HEK293 (cell line): ENCODE data around the gene SETD5.

Experiments used
- CTCF ChIA-PET: fragments of 350-600 bp; formaldehyde crosslinking; extraction: SDS; loops from one replicate; lab custom pipeline; 2021; ENCODE audit warnings: antibody characterized with exemption; lab: Yijun Ruan, JAX
- POLR2A ChIA-PET: fragments of 300-600 bp; formaldehyde crosslinking; extraction: SDS; loops from one replicate; lab custom pipeline; 2020; ENCODE audit warnings: antibody characterized with exemption, inconsistent platforms; lab: Yijun Ruan, JAX
- H3K27ac ChIP-seq: fragments of 200-500 bp; sonication (Bioruptor generic); 2 replicates; pipeline ENCODE4 v1.5.1; 2014; ENCODE audit warnings: low read depth, low read length, control low read depth, inconsistent platforms; ENCODE audit errors: extremely low read depth
- H3K36me3 ChIP-seq, 2 experiments: fragments of 200-500 bp in 1 of 2; sonication (Bioruptor generic) in 1 of 2; 1 replicate in 1 of 2; 2 replicates in 1 of 2; pipeline ENCODE4 v1.5.1; 2014 to 2017; ENCODE audit warnings: inconsistent platforms in 2 of 2, low read length in 2 of 2; ENCODE audit not compliant: control insufficient read depth in 2 of 2, insufficient read depth in 1 of 2
- H3K4me1 ChIP-seq: fragments of 200-500 bp; sonication (Bioruptor generic); 2 replicates; pipeline ENCODE4 v1.5.1; 2014; ENCODE audit warnings: mild to moderate bottlenecking, low read length, inconsistent platforms; ENCODE audit not compliant: control insufficient read depth, insufficient read depth
- H3K4me3 ChIP-seq: 2 replicates; pipeline ENCODE4 v1.5.1; 2011; ENCODE audit warnings: low read depth, mild to moderate bottlenecking, control low read depth, low read length, moderate library complexity
- H3K9me3 ChIP-seq: fragments of 200-500 bp; sonication (Bioruptor generic); 2 replicates; pipeline ENCODE4 v1.5.1; 2014; ENCODE audit warnings: low read depth, low read length, inconsistent platforms; ENCODE audit not compliant: control insufficient read depth, insufficient read depth
- GLIS2 ChIP-seq: fragments of 450-650 bp; formaldehyde crosslinking; IDR thresholded peaks from 2 replicates; pipeline ENCODE4 v1.5.1; 2016; ENCODE audit warnings: missing biosample characterization, missing genetic modification characterization
- MZF1 ChIP-seq: fragments of 450-650 bp; formaldehyde crosslinking; IDR thresholded peaks from 2 replicates; pipeline ENCODE4 v1.5.1; 2017; ENCODE audit warnings: missing biosample characterization, missing genetic modification characterization, borderline replicate concordance
- SCRT2 ChIP-seq: fragments of 450-650 bp; formaldehyde crosslinking; IDR thresholded peaks from 2 replicates; pipeline ENCODE4 v1.5.1; 2016; ENCODE audit warnings: missing biosample characterization, missing genetic modification characterization
- TCF7L2 ChIP-seq: IDR thresholded peaks from 2 replicates; pipeline ENCODE4 v1.6.1; 2011; ENCODE audit warnings: low read depth, mild to moderate bottlenecking, inconsistent platforms, low read length, moderate library complexity, borderline replicate concordance
- ZBTB17 ChIP-seq: fragments of 450-650 bp; formaldehyde crosslinking; IDR thresholded peaks from 2 replicates; pipeline ENCODE4 v1.5.1; 2016; ENCODE audit warnings: missing biosample characterization, missing genetic modification characterization
- ZEB2 ChIP-seq: fragments of 450-650 bp; formaldehyde crosslinking; IDR thresholded peaks from 2 replicates; pipeline ENCODE4 v1.5.1; 2016; ENCODE audit warnings: missing biosample characterization, missing genetic modification characterization
- ZFP37 ChIP-seq: fragments of 450-650 bp; formaldehyde crosslinking; IDR thresholded peaks from 2 replicates; pipeline ENCODE4 v1.5.1; 2016; ENCODE audit warnings: missing biosample characterization, missing genetic modification characterization
- ZNF10 ChIP-seq: fragments of 450-650 bp; formaldehyde crosslinking; IDR thresholded peaks from 2 replicates; pipeline ENCODE4 v1.5.1; 2017; ENCODE audit warnings: missing biosample characterization, missing genetic modification characterization
- ZNF426 ChIP-seq: fragments of 450-650 bp; formaldehyde crosslinking; IDR thresholded peaks from 2 replicates; pipeline ENCODE4 v1.5.1; 2017; ENCODE audit warnings: missing biosample characterization, missing genetic modification characterization, mild to moderate bottlenecking, inconsistent platforms, moderate library complexity
- ZNF560 ChIP-seq: fragments of 450-650 bp; formaldehyde crosslinking; IDR thresholded peaks from 2 replicates; pipeline ENCODE4 v1.5.1; 2017; ENCODE audit warnings: missing biosample characterization, missing genetic modification characterization, borderline replicate concordance
- ZNF596 ChIP-seq: fragments of 450-650 bp; IDR thresholded peaks from 2 replicates; pipeline ENCODE4 v1.5.0; 2018; ENCODE audit warnings: missing biosample characterization, mild to moderate bottlenecking, missing genetic modification characterization, moderate library complexity
- ZNF639 ChIP-seq: fragments of 450-650 bp; formaldehyde crosslinking; IDR thresholded peaks from 2 replicates; pipeline ENCODE4 v1.5.1; 2016; ENCODE audit warnings: missing biosample characterization, missing genetic modification characterization
- ZNF664 ChIP-seq: fragments of 450-650 bp; formaldehyde crosslinking; IDR thresholded peaks from 2 replicates; pipeline ENCODE4 v1.5.1; 2016; ENCODE audit warnings: missing biosample characterization, missing genetic modification characterization

Gene SETD5

DNA sequence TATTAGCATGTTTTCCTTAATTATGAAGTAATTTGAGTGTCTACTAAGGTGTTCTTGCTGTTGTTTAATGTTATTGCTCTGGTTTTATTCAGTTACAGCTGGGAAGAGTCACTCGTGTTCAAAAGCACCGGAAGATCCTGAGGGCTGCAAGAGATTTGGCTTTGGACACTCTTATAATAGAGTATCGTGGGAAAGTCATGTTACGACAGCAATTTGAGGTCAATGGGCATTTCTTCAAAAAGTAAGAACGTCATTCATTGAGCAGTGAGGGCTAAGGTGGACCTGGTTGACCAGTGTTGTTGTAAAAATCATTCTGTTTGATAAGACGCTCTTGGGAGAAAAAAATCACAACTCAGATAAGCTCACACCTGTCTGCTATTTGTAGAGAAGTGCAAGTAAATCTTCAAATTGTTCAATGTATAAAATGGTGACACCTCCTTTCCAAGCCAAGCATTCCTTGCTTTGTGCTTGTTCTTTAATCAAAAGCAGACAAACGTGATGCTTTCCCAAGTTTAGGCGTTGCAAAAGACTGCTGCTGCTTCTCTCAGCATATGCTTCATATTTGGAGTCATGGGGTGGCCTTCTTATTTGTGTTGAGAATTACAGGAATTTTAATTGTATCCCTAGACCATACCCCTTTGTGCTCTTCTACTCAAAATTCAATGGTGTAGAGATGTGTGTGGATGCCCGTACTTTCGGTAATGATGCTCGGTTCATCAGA, 44.2 kb downstream of the SETD5 start:
- TF ChIP-seq ZNF10 (tag by site-specific recombination) (no peak), MZF1 (tag by site-specific recombination) (no peak), TCF7L2 (no peak), ZNF426 (no peak), ZEB2 (tag by site-specific recombination) (no peak)
- no peaks in the 10 kb centered on the region for H3K9me3 ChIP-seq
- H3K4me3 ChIP-seq = no peak overlapping the region
- H3K27ac ChIP-seq = no peak overlapping the region
- peaks cover 11% of the 10 kb centered on the region for H3K4me1 ChIP-seq
- ChIA-PET CTCF (interaction anchor here (0.7 to 2.2 kb wide), 3 partner anchors 9 to 88 kb away, joined by 3 to 9 read pairs (median 3); no protein-coding TSS in a partner anchor), POLR2A (interaction anchor here (1.8 kb wide), 1 partner anchor 45 kb away, joined by 4 read pairs; no protein-coding TSS in a partner anchor)
- peaks cover 75 to 95% of the 10 kb centered on the region in 2 experiments for H3K36me3 ChIP-seq

DNA sequence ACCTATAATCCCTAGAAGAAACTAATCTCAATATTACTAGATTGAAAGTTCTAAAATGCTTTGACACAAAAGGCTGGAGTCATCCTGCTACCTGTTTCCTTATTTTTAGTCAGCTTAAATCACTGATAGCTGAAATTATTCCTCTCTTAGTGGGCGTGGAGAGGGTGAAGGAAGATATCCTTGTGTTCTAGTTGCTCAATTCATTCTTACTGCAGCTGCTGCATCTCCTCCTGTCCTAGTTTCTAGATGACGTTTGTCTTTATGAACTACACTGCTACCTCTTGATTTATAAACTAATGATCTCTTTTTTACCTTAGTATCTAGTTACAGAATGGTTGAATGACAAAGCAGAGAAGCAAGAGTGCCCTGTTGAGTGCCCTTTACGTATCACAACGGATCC, 50.7 kb downstream of the SETD5 start:
- TF ChIP-seq ZBTB17 (tag by site-specific recombination) (no peak), GLIS2 (tag by site-specific recombination) (no peak), ZNF664 (tag by site-specific recombination) (no peak), SCRT2 (tag by site-specific recombination) (no peak), ZNF560 (tag by site-specific recombination) (no peak)
- TF ChIP-seq, all 188 proteins: peak for 0
- Histone ChIP-seq H3K4me1 (no peaks in the 10 kb centered on the region), H3K9me3 (no peaks in the 10 kb centered on the region), H3K4me3 (no peak overlapping the region), H3K27ac (no peak overlapping the region), H3K36me3 (peaks cover 90 to 92% of the 10 kb centered on the region in 2 experiments)
- CTCF ChIA-PET = no interaction called here
- POLR2A ChIA-PET = no interaction called here

DNA sequence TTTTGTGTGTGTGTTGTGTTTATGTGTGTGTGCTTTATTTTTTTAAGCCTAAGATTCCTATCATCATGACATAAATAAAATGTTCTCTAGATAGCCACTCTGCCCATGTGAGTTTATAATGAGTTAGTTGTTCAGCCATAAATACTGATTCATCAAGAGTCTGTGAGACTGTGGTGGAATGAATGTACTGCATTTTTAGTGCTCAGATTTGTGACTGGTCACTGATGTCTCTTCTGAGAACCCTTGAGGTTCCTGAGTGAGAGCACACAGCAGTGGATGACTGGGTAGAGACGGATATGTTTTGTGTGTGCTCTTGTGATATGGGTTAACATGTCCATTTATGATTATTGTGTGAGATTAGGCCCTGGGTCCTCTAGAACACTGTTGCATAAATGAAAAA, 51.2 kb downstream of the SETD5 start:
- no peak overlapping the region for H3K4me3 ChIP-seq
- ChIA-PET POLR2A (no interaction called here), CTCF (no interaction called here)
- H3K36me3 ChIP-seq = peaks cover 89 to 92% of the 10 kb centered on the region in 2 experiments
- no peak overlapping the region for H3K27ac ChIP-seq
- no peaks in the 10 kb centered on the region for H3K4me1 ChIP-seq
- TF ChIP-seq ZFP37 (no peak), ZEB2 (tag by site-specific recombination) (no peak)
- no peaks in the 10 kb centered on the region for H3K9me3 ChIP-seq

DNA sequence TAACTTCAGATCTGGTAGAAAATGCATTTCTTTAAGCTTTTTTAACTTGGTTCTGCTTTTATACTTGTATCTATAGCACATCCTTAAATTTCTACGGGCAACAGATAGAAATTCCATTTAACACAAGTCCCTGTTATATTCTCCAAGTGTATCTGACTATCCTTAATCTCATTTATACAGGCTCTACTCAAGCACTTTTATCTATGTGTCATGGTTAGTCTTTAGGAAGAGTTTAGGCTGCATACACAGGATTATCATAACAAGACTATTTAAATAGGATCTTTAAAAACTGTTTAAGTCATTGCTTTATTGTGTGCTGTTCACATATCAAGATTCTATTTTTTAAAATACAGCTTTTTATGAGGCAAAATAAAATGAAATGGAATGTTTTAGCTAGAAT, 52.7 kb downstream of the SETD5 start:
- no peak overlapping the region for H3K4me3 ChIP-seq
- POLR2A ChIA-PET = interaction anchor here (1.0 to 1.1 kb wide), 2 partner anchors 53 to 66 kb away, joined by 3 read pairs; no protein-coding TSS in a partner anchor
- H3K4me1 ChIP-seq = no peaks in the 10 kb centered on the region
- H3K27ac ChIP-seq = no peak overlapping the region
- TF ChIP-seq ZNF639 (tag by site-specific recombination) (no peak), TCF7L2 (no peak), ZNF596 (tag by site-specific recombination) (no peak)
- no peaks in the 10 kb centered on the region for H3K9me3 ChIP-seq
- CTCF ChIA-PET = interaction anchor here (0.5 to 1.5 kb wide), 2 partner anchors 9 to 12 kb away, joined by 3 to 5 read pairs; no protein-coding TSS in a partner anchor
- H3K36me3 ChIP-seq = peaks cover 89 to 90% of the 10 kb centered on the region in 2 experiments
